ENCODE results near the gene KLK14. TPM values are rescaled to one million over a fixed set of nuclear protein-coding genes. Genes with fewer than 3 reads are reported as not detected.

KLK14 gene
- total RNA-seq, 4 donors from 2014 or later: not detected

- TF ChIP-seq CTCF (IDR thresholded peaks at IDR 0.05): no peak
- DNase-seq (ENCODE audit: low spot score) (no peak), ATAC-seq (ENCODE audit: low FRiP score) (no peak)
Observed at GRCh38 chr19:51121257-51121656, 38.6 kb upstream of the KLK14 start.

GRCh38 chr19:51120160-51120559, 37.5 kb upstream of the KLK14 start:
- ATAC-seq (ENCODE audit: low FRiP score): no peak
- no peak for TF ChIP-seq CTCF (IDR thresholded peaks at IDR 0.05)
- DNase-seq (ENCODE audit: low spot score): no peak

GRCh38 chr19:51119611-51120010, 36.9 kb upstream of the KLK14 start:
- ATAC-seq (ENCODE audit: low FRiP score): no peak
- no peak for TF ChIP-seq CTCF (IDR thresholded peaks at IDR 0.05)
- no peak for DNase-seq (ENCODE audit: low spot score)

GRCh38 chr19:51119101-51119500, 36.4 kb upstream of the KLK14 start:
- no peak for ATAC-seq (ENCODE audit: low FRiP score)
- TF ChIP-seq CTCF (IDR thresholded peaks at IDR 0.05): no peak
- DNase-seq (ENCODE audit: low spot score): no peak

GRCh38 chr19:51116736-51117286, 34.1 kb upstream of the KLK14 start:
- no peak for DNase-seq (ENCODE audit: low spot score)
- no peak for ATAC-seq (ENCODE audit: low FRiP score)
- TF ChIP-seq CTCF (IDR thresholded peaks at IDR 0.05): no peak

- ATAC-seq (ENCODE audit: low FRiP score): no peak
Observed at GRCh38 chr19:51114087-51114729, 31.5 kb upstream of the KLK14 start.

More at GRCh38 chr19:51114087-51114729, 31.5 kb upstream of the KLK14 start:
- TF ChIP-seq CTCF (IDR thresholded peaks at IDR 0.05): no peak
- DNase-seq (ENCODE audit: low spot score): no peak
